Measurements from ENCODE around the gene USP40. TPM values are rescaled to one million over a fixed set of nuclear protein-coding genes. Genes with fewer than 3 reads are reported as not detected.

USP40 gene
- total RNA-seq, 6 donors from 2014 or later = 34.4 to 75.4 (median 50.4) TPM

DNA sequence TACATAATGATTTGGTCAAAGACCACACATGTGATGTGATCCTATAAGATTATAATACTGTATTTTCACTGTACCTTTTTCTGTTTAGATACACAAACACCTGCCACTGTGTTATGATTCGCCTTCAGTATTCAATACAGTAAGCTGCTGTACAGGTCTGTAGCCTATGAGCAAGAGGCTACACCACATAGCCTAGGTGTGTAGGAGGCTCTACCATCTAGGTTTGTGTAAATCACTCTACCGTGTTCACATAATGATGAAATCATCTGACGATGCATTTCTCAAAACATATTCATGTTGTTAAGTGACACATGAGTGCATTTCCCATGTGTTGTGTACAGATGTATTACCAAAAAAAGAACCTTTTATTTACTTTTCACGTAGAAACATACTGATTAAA lies 74.5 kb downstream of the USP40 start:
- no peak for DNase-seq
- ATAC-seq (ENCODE audit: low FRiP score in 2 of 2) = no peak
- Histone ChIP-seq H3K36me3 (peaks cover 8 to 60% (median 24%) of the 10 kb centered on the region in 4 donors), H3K27ac (no peak overlapping the region), H3K4me1 (peaks cover 0 to 7% (median 3%) of the 10 kb centered on the region in 4 donors), H3K9me3 (no peaks in the 10 kb centered on the region), H3K4me3 (no peak overlapping the region), H3K27me3 (no peaks in the 10 kb centered on the region)
- WGBS, 2 donors = 82 to 83% methylated on average over 4 of the region's 4 CpGs
- no peak for TF ChIP-seq EP300 (IDR thresholded peaks at IDR 0.05)
- TF ChIP-seq, protein P1, sequence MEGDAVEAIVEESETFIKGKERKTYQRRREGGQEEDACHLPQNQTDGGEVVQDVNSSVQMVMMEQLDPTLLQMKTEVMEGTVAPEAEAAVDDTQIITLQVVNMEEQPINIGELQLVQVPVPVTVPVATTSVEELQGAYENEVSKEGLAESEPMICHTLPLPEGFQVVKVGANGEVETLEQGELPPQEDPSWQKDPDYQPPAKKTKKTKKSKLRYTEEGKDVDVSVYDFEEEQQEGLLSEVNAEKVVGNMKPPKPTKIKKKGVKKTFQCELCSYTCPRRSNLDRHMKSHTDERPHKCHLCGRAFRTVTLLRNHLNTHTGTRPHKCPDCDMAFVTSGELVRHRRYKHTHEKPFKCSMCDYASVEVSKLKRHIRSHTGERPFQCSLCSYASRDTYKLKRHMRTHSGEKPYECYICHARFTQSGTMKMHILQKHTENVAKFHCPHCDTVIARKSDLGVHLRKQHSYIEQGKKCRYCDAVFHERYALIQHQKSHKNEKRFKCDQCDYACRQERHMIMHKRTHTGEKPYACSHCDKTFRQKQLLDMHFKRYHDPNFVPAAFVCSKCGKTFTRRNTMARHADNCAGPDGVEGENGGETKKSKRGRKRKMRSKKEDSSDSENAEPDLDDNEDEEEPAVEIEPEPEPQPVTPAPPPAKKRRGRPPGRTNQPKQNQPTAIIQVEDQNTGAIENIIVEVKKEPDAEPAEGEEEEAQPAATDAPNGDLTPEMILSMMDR (IDR thresholded peaks at IDR 0.05) = no peak
- no peak for TF ChIP-seq POLR2A (IDR thresholded peaks at IDR 0.05)
- TF ChIP-seq POLR2AphosphoS5 (IDR thresholded peaks at IDR 0.05) = no peak

DNA sequence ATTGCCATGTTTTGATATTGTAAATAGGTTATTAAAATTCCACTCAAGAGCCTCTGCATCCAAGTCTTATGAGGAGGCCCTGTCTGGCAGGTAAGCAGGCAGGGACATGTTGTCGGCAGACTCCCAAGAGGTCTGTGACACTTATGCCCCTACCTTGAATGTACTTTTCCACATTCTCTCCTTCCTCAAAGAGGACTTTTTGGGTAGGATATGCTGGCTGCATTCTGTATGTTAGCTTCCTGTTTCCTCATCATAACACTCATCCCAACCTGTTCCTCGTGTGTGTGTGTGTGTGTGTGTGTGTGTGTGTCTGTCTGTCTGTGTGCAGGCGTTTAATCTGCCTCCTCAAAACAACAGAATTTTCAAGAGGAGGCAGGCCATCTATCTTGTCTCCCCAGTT lies 75.3 kb downstream of the USP40 start:
- TF ChIP-seq EP300 (IDR thresholded peaks at IDR 0.05) = no peak
- TF ChIP-seq, protein P1 (IDR thresholded peaks at IDR 0.05) = no peak
- no peak for TF ChIP-seq POLR2AphosphoS5 (IDR thresholded peaks at IDR 0.05)
- TF ChIP-seq POLR2A (IDR thresholded peaks at IDR 0.05) = no peak
- Histone ChIP-seq H3K4me1 (peaks cover 0 to 13% (median 7%) of the 10 kb centered on the region in 4 donors), H3K27ac (no peak overlapping the region), H3K27me3 (no peaks in the 10 kb centered on the region), H3K36me3 (peaks cover 8 to 56% (median 24%) of the 10 kb centered on the region in 4 donors), H3K4me3 (no peak overlapping the region), H3K9me3 (no peaks in the 10 kb centered on the region)
- WGBS, 2 donors = 66 to 72% methylated on average over 3 of the region's 3 CpGs
- ATAC-seq (ENCODE audit: low FRiP score in 2 of 2) (no peak), DNase-seq (no peak)

DNA sequence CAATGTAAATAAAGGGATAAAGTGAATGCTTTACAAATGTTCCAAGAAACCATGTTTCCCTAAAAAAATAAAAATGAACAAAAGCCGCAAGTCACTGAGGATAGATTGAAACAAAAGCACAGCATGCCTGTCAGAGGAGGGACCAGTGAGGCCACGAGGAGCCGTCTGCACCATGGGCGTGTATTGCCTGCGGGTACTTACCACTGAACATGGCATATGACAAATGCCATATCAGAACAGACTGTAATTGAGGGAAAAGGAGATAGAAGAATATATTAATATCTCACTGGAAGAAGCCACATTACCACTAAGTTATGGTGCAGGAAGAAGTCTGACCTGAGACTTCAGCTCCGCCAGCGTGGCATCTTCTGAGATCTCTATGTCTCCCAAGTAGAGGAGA lies 75.8 kb downstream of the USP40 start:
- H3K9me3 ChIP-seq = no peaks in the 10 kb centered on the region
- H3K4me1 ChIP-seq = peaks cover 0 to 18% (median 10%) of the 10 kb centered on the region in 4 donors
- DNase-seq = no peak
- ATAC-seq (ENCODE audit: low FRiP score in 2 of 2) = no peak
- peaks cover 8 to 61% (median 22%) of the 10 kb centered on the region in 4 donors for H3K36me3 ChIP-seq
- no peak overlapping the region for H3K27ac ChIP-seq
- H3K27me3 ChIP-seq = no peaks in the 10 kb centered on the region
- TF ChIP-seq POLR2A (IDR thresholded peaks at IDR 0.05) = no peak
- TF ChIP-seq POLR2AphosphoS5 (IDR thresholded peaks at IDR 0.05) = no peak
- TF ChIP-seq, protein P1 (IDR thresholded peaks at IDR 0.05) = no peak
- TF ChIP-seq EP300 (IDR thresholded peaks at IDR 0.05) = no peak
- H3K4me3 ChIP-seq = no peak overlapping the region
- WGBS, 2 donors = 92 to 97% methylated on average over 7 of the region's 7 CpGs

DNA sequence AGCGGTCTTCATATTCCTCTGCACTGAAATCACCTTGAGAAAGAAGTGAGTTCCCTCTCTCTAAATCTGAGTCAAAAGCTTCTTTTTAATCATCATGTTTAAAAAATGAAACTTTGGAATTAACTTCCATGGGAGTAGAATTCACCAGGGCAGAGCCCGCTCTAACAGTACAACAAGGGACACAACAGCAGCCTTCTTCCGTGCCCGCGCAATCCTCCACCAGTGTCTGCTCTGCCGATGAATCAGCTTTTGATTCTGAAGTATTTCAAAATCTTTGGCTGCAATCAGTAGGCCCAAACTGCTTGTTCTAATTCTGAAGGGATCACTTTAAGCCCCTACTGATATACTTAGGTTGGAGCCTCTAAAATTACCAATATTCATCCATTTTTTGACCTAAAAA lies 76.9 kb downstream of the USP40 start:
- H3K36me3 ChIP-seq = peaks cover 8 to 67% (median 26%) of the 10 kb centered on the region in 4 donors
- no peaks in the 10 kb centered on the region for H3K9me3 ChIP-seq
- WGBS, 2 donors = 84 to 95% methylated on average over 6 of the region's 6 CpGs
- no peaks in the 10 kb centered on the region for H3K27me3 ChIP-seq
- no peak overlapping the region for H3K4me3 ChIP-seq
- DNase-seq = no peak
- peaks cover 0 to 21% (median 10%) of the 10 kb centered on the region in 4 donors for H3K4me1 ChIP-seq
- TF ChIP-seq POLR2A (IDR thresholded peaks at IDR 0.05) = no peak
- TF ChIP-seq EP300 (IDR thresholded peaks at IDR 0.05) = no peak
- TF ChIP-seq, protein P1 (IDR thresholded peaks at IDR 0.05) = no peak
- TF ChIP-seq POLR2AphosphoS5 (IDR thresholded peaks at IDR 0.05) = no peak
- peak in 1 of 2 donors; percentile 81 for ATAC-seq (ENCODE audit: low FRiP score in 2 of 2)
- peak overlapping the region in 1 of 4 donors; percentile 74 for H3K27ac ChIP-seq

DNA sequence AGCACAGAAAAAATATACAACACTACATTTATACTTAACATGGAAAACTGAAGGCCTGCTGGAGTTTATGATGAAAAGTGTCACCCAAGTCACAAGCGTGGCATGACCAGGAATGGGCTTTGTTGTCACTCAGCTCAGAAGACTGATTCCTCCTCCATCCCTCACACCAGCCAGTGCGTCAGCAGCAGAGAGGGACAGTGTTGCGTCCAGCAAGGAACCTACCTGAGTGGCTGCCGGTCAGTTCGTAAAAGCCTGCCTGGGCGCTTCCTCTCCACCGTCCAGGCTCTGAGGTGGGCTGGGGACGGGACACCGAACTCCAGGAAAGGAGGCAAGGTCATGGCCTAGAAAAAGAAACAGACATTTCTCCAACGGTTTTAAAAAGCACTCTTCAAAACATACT lies 77.4 kb downstream of the USP40 start:
- 81 to 88% methylated on average over 10 of the region's 10 CpGs for WGBS, 2 donors
- no peaks in the 10 kb centered on the region for H3K9me3 ChIP-seq
- no peak overlapping the region for H3K4me3 ChIP-seq
- DNase-seq (peak in 1 of 2 donors; percentile 10), ATAC-seq (ENCODE audit: low FRiP score in 2 of 2) (no peak)
- H3K4me1 ChIP-seq = peaks cover 0 to 21% (median 10%) of the 10 kb centered on the region in 4 donors
- TF ChIP-seq, protein P1 (IDR thresholded peaks at IDR 0.05) = no peak
- TF ChIP-seq POLR2AphosphoS5 (IDR thresholded peaks at IDR 0.05) = no peak
- TF ChIP-seq EP300 (IDR thresholded peaks at IDR 0.05) = no peak
- no peak for TF ChIP-seq POLR2A (IDR thresholded peaks at IDR 0.05)
- peak overlapping the region; percentile 63 to 74 (median 70) for H3K27ac ChIP-seq
- H3K27me3 ChIP-seq = no peaks in the 10 kb centered on the region
- H3K36me3 ChIP-seq = peaks cover 8 to 73% (median 29%) of the 10 kb centered on the region in 4 donors
